GM19351 (cell line): ENCODE results near the gene GLT1D1.

Source experiments
- ATAC-seq: cut with Tn5 transposase; IDR thresholded peaks from one replicate; pipeline ENCODE4 v1.9.1; 2021; ENCODE audit warnings: mild to moderate bottlenecking, moderate library complexity; ENCODE audit not compliant: unreplicated experiment

GLT1D1 gene

DNA sequence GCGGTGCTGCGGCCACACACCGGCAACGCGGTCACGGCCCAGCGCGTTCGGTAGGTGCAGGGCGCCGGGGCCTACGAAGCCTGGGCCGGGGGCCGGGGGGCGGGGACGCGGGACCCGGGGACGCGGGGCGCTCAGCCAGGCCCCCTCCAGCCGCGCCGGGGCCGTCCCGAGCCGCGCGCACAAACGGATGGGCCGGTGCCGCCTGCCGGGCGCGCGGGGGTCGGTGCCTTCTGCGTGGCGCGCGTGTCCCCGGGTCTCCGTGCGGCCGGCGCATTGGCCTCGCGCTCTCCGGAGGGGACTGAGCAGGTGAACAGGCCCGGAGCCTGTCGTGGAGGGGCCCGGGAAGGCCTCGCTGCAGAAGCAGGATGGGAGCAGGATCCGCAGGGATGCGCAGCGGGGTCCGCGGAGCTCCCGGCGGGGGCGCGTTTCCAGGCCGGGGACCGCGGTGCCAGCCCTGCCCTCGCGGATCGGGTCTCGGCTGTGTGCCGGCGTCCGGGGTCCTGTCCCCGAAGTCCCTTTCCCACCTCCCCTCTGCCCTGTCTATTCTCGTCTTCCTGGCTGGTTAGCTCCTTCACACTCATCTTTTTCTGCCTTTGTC is 421 bp downstream of the GLT1D1 start:
- ATAC-seq = peak; percentile 38

DNA sequence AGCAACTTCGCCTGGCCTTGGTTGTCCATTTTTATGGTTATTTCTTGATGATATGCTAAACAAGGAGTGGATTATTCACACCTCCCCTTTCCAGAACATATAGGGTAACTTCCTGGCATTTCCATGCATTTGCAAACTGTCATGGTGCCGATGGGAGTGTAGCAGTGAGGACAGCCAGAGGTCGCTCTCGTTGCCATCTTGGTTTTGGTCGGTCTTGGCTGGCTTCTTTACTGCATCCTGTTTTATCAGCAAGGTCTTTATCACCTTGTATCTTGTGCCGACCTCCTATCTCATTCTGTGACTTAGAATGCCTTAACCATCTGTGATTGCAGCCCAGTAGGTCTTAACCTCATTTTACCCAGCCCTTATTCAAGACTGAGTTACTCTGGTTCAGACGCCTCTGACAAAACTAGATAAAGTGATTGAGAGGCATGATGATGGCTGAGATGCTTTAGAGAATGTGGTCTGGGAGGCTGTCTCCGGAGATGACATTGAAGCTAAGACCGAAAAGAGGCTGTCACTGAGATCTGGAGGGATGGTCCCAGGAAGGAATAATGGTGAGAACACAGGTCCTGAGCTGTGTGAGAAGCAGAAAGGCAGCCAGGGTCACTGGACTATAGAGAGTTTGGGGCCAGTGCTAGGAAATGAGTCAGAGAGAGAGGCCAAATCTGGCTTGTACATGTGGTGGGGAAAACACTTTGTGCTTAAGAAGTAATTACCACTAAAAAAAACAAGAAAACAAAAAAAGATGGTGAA is 2.9 kb downstream of the GLT1D1 start:
- ATAC-seq = peak; percentile 55

DNA sequence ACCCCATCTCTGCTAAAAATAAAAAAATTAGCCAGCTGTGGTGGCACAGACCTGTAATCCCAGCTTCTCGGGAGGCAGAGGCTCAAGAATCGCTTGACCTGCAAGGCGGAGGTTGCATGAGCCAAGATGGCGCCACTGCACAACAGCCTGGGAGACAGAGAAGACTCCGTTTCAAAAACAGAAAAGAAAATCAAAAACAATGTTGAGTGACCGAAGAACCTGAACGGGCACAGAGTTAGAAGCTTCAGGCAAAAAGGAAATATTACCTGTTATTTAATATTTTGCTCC is 3.5 kb downstream of the GLT1D1 start:
- ATAC-seq = no peak

DNA sequence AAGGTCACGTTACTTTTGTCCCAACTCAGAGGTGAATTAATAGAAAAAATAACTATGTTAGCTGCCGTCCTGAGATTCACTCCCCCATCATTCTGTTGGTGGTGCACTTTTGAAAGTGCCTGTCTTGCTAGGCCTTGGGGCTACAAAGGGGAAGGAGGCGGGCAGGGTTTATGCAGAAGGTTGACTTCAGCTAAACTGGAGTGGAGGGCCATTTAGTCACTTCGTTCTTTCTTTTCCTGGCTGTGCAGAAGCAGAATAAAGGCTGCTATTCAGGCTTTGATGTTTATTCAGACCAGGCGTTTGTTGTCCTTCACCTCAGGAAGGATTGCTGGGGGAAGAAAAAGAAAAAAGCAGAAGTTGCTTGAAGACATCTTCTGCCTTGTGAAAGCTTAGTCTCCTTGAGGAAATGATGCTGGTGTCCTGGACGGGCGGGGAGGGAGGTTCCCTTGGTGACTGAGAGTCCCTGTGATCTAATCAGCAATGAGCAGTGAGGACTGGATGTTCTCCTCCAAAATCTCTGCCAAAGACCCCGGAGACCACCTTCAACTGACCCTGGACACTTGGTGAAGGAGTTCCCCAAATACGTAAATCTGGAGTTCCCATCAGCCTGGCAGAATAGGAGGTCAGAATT is 4.0 kb downstream of the GLT1D1 start:
- peak; percentile 26 for ATAC-seq

DNA sequence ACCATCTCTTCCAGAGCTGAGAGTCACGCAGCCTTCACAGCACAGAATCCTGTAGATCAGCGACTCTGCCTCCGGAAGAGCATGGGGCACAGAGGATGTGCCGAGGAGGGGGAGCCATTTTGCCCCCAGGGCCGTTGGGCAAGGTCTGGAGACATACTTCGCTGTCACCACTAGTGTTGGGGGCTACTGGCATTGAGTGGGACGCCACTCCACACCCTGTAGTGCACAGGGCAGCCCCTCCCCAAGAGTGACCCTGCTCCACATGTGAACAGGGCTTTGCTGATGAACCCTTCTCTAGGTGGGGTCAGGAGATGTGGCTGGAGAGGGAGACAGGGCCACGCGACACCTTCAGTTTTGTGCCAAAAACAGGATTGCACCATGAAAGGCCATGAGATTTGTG is 6.0 kb downstream of the GLT1D1 start:
- ATAC-seq = no peak

DNA sequence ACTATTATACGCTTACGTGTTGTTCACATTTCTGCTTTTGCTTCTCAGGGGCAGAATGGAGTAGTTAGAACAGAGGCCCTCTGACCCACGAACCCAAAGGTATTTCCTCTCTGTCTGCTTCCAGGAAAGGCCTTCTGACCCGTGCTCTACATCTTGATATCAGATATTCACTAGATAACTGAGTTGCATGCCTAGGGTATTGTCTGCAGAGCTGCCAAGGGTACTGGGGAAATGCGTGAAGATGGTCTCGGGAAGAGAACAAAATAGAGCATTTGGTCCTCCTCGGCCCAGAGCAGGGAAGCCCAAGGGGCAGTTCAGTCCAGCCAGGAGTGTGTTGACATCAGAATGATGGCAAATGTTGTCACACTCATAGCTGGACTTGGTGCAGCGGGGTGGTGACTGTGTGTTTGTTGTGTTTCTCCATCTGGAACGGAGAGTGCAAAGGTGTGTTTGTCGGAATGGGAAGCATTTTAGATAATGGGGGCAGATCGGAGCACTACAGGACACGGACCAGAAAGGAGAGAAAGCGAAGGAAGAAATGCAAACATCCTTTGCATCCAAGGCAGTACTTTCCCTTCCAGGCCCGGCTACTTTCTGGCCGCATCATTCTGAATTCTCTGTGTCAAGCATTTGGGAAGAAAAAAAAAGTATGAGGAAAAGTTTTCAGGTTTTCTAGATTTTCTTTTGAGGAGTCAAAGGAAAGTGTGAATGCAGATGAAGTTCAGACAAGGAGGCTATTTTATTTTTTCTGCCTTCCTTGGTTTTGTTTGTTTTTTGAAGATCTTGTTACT is 8.1 kb downstream of the GLT1D1 start:
- ATAC-seq = no peak

DNA sequence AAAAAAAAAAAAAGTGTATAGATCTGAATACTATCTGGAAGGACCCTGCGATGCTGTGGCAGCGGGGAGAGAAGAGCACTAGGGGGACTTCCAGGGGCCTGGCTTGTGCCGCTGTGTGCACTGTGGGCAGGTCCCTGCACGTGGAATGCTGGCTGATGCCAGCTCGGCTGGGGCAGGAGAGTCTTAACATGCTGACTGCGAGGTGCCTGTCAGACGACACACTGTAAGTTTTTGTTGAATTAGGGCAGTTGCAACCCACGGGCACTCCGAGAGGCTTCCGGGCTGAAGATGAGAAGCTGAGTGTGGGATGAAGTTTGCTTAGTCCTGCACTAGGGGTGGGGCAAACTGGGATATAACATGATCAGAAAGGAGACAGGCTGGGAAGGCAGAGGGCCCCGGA is 10.7 kb downstream of the GLT1D1 start:
- ATAC-seq = no peak

DNA sequence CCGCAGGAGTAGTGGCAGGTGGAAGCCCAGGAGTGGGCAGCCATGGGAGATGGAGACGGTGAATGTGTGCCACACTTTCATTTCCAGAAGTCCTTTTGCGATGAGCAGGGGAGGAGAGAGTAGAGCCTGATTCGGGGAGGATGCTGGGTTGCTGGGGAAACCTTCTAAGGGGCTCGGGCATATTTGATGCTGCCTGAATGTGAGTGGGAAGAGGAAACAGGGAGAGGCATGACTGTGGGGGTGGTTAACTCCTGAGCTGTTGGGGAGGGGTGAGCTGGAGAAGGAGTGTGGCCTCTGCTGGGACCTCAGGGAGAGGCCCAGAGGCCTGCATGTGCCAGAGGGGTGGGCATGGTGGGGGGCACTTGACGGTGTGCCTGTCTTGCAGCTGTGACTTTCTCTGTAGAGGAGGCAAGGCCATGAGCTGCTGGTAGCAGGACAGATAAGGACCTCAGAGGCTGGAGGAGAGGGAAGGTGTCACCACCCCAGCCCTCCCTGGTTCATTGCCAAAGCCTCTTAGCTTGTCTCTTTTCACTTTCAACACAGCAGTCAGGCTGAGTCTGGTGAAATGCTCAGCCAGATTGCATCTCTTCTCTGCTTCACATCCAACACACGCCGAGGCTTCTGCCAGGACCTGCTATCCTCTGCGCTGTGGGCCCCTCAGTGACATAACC is 11.4 kb downstream of the GLT1D1 start:
- ATAC-seq = peak; percentile 50

DNA sequence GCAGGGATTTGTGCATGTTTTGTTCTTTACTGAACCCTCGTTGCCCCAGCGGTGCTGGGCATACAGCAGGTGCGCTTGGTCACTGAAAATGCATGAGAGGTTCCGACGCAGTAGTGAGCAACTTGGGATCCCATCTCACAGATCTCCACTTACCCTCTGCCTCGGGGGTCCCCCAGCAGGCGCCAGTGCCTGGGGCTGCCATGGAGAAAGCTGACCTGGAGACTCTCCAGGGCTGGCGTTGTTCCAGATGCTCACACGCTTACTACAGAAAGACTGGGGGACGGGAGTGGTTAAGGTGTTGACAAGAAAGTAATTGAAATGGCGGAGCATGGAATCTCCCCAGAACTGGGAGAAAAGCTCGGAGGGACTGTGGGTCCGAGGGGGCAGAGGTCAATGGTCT is 14.2 kb downstream of the GLT1D1 start:
- no peak for ATAC-seq

DNA sequence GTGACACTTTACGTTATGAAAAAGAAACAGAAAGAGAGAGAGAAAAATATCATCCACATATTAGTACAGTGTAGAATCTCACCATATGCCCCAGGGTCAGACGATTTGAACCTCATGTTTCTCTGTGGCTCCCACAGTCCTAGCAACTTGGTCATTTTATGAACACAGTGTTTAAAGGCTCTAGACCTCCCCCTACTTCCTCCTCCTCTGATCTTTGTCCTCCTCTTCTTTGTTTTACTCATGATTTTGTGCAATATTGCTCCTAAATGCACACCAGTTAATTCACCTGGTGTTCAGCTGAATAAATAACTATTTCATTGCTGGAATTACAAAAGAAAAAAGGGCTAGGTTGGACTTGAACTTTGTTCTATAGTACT is 18.2 kb downstream of the GLT1D1 start:
- no peak for ATAC-seq

DNA sequence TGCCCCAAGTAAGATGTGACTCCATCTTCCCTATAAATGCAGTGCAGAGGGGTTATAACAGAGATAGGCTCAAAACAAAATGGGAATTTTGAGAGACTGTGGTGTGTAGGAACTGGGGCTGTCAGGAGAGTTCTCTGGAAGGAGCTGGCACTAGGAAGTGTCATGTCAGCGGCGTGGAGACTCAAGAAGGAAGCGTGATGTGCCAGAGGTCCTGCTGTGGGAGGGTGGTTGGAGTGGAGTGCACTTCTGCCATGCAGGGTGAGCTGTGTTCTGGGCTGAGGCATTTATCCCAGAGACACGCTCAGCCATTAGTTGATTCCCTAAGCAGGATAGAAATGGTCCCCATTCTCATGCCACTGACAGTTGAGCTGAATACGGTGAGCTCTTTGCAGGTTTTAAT is 19.0 kb downstream of the GLT1D1 start:
- no peak for ATAC-seq

DNA sequence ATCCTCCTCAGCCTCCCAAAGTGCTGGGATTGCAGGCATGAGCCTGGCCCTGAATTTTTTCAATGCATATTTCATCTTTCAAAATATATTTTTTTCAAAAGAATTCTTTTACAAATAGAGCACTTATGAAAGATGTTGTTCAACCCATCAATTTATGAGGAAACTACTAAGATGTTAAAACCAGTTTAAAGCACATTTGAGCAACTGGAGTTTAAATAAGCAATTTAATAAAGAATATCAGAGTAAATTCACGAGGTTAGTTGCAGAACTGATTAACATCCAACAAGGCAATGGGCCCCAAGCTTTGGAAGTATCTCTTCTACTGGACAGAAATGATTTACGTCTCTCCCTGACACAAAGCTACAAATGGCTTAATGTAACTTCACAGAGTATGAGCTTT is 23.3 kb downstream of the GLT1D1 start:
- ATAC-seq = no peak

DNA sequence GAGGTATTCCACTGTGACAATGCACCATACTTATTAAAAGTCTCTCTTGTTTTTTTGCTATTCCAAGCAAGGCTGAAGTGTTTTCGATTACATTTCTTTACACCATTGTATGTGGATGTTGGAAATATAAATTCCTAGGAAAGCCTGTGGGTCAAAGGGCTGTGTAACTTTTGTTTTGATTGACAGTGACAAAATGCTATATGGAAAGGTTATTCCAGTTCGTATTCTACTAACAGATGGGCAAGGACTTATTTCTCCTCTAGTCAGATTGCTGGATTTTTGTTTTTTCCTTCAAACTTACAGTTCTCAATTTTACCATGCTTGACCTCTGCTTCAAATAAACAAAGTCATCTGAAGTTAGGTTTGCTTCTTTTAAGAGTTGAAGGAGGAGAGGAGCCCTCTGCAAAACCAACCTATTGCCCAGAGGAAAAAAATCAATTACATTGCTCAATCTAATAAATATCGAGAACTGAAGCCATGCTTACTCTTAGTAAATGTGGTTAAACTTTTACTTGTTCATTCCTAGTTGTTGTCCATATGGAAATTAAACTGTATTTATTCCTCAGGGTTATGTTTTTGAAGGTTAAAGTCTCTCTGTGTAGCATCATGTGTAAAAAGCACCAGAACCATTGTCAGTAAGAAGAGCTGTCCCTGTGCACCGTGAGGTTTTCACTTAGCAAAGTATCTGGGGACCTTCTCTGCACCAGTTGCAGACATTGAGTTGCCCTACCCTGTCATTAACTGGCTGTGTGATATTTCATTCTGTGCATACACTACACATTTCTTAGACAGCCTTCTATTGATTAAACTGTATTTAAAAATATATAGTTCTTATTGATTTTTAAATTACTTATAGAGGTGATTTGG is 26.9 kb downstream of the GLT1D1 start:
- ATAC-seq = no peak

DNA sequence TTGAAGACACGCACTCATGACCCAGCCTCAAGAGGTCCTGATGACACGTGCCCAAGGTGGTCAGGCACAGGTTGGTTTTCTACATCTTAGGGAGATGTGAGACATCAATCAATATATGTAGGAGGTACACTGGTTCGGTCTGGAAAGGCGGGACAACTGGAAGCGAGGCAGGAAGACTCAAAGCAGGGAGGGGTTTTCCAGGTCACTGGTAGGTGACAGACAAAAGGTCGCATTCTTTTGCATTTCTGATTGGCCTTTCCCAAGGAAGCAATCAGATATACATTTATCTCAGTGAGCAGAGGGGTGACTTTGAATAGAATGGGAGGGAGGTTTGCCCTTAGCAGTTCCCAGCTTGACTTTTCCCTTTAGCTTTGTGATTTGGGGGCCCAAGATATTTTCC is 38.6 kb downstream of the GLT1D1 start:
- no peak for ATAC-seq

DNA sequence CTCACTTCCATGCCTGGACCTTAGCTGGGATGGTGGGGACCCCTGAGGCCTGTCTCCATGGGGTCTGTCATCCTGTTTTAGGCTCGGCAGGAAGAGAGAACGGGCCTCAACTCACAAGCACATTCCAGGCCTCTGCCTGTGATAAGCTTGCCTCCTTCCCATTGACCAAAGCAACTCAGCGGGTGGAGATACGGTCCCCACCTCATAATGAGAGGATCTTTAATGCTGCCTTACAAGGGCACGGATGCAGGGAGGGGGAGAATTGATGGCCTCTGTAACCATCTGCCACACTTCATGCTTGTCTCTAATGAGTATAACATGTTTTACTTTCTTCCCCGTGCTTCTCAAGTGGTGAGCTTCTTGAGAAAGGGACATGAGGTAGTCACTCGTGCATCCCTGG is 50.0 kb downstream of the GLT1D1 start:
- no peak for ATAC-seq

DNA sequence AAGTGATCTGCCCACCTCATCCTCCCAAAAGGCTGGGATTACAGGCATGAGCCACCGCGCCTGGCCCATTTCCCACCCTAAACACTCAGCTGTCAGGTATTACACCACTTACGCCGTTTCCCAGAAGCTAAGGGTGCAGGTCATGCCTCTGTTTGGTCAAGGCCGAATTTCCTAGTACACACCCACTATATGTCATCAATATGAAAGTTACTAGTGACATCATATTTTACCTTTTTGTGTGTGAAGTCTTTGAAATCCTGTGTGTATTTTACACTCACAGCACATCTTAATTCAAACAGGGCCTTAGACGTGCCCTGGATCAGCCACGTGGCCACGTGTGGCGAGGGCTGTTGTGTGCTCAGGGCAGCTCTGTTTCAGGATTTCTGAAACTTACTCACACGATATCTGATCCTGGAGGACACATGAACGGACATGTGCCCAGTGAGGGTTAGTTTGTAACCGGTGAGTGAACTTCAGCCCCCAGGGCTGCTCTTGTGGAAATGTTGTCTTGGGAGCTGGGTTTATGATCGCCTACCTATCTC is 51.8 kb downstream of the GLT1D1 start:
- no peak for ATAC-seq

DNA sequence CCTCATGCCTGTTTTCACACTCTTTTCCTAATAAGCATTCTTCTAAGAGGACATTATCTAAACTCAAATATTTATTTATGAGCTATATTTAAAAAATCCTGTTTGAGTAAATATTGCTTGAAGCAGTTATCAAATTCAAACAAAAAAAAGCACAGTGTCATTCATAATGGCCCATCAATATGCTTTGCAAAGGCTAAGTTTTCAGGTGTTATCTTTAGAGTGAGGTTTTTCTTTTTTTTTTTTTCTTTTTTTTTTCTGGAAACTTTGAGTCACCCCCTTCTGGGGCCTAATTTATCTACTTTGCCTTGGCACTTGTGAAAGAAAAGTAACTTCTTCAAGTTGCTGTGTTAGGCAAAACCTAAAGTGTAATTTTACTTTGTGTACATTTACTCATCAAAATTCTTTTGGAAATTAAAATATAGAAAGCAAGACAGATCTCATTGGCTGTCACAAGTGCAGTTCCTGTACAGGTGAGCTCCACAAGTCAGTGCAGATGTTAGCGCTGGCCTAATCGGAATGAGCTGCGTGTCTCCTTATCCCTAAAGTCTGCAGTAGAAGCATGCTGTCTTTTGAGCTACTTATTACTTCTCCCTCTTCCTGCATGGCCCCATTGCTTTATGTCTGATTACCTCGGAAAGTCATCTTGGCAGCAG is 53.3 kb downstream of the GLT1D1 start:
- no peak for ATAC-seq

DNA sequence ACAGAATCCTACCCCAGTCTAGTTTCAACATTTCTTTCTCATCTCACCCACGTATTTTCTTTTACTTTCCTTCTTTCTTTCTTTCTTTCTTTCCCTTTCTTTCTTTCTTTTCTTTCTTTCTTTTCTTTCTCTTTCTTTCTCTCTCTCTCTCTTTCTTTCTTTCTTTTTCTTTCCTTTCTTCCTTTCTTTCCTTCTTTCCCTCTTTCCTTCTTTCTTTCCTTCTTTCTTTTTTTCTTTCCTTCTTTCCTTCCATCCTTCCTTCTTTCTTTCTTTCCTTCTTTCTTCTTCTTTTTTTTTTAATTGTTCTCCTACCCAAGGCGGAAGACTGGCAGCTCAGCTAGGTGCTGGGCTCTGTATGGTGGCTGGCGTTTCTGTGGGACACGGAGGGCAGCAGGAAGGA is 55.0 kb downstream of the GLT1D1 start:
- ATAC-seq = no peak

DNA sequence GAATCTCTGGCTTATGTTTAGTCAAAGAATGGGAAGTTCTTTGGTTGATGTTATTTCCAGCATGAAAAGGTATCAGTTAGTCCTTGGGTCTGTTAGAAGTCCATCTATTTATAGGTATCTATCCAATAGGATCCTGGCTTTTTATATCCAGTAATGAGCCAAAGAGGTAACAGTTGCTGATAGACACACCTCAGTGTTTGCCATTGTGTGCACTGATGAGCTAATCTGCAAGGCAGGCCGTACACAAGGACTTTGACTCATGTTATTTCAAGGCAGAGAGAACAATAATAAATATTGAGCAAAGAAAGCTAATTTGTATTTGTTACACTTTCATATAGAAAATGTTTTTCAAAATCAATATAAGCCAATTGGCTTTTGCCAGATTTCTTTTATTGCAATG is 56.4 kb downstream of the GLT1D1 start:
- ATAC-seq = no peak

DNA sequence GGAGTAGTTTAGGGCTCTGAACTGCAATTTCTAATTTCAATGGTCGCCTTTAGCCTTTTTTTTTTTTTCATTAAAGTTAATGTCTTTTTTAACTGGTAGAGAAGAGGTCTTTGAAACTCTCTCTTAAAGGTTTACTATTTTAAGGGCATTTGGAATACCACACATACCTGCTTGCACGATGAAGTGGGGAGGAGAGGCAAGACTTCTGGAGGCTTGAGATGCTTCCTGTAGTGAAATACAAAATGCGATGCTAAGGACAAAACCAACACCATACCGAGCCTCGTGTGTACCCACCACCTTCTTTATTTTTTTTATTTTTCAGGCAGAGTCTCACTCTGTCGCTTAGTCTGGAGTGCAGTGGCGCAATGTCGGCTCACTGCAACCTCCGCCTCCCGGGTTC is 57.4 kb downstream of the GLT1D1 start:
- no peak for ATAC-seq
